Fibroblast of villous mesenchyme (primary cell): ENCODE data around the gene USP16. TPM values are rescaled to one million over a fixed set of nuclear protein-coding genes. Genes with fewer than 3 reads are reported as not detected.

Experiments
- DNase-seq: peaks from one replicate; pipeline ENCODE4 v3.0.0-alpha.2; 2010; ENCODE audit warnings: low read depth
- H3K4me3 ChIP-seq: 2 replicates; pipeline ENCODE4 v1.5.1; 2011; ENCODE audit warnings: low read depth, mild to moderate bottlenecking, low read length
- total RNA-seq: library from RNA; depleted of rRNA; stranded (reverse); fragments of >200 nt; gene quantifications from 2 replicates; pipeline ENCODE4 v1.2.3, GENCODE V29; 2012
- TF ChIP-seq, protein P1 (sequence below): IDR thresholded peaks from 2 replicates; pipeline ENCODE4 v1.5.1; 2012; ENCODE audit warnings: low read depth, mild to moderate bottlenecking, low read length; ENCODE audit not compliant: insufficient read depth

USP16 gene
- total RNA-seq, 1 donor, result 37.6 TPM

DNA sequence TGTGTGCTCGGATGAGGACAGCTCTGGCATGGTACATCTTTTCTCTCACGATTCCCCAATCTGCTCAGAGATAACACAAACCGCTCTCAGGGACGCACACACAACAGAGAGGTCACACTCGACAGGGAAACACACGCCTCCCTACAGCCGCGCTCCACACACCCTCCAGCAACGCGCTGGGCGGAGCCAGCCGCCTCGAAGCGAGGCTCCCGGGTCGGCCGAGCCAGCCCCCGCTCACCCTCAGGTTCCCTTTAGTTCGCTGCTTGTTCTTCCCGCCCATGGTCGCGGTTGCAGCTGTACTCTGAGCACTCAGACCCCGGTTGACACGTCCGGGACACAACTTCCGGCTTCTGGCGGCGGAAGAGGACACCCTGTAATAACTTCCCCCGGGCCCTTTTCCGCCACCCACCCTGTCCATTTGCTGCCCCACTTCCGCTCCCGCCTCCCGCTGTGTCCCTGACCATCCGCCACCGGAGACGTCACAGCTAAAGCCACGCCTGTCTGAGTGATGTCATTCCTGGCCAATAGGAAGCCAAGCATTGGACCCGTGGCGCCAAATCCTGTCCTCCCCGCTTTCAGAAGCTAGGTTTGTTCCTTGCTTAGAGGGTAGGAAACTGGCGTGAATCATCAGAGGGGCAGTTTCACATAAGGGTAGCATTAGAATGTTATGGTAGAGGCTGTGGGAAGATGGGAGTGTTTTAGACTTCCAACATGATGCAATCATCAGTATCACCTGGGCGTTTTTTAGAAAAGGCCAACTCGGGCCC lies 31.8 kb upstream of the USP16 start, which contains the start of gene LTN1:
LTN1 (minus strand) TSS at position 352 of the 767 bp plus-strand sequence; CDS start at position 280, 72 bp downstream.
- TF ChIP-seq, protein P1, sequence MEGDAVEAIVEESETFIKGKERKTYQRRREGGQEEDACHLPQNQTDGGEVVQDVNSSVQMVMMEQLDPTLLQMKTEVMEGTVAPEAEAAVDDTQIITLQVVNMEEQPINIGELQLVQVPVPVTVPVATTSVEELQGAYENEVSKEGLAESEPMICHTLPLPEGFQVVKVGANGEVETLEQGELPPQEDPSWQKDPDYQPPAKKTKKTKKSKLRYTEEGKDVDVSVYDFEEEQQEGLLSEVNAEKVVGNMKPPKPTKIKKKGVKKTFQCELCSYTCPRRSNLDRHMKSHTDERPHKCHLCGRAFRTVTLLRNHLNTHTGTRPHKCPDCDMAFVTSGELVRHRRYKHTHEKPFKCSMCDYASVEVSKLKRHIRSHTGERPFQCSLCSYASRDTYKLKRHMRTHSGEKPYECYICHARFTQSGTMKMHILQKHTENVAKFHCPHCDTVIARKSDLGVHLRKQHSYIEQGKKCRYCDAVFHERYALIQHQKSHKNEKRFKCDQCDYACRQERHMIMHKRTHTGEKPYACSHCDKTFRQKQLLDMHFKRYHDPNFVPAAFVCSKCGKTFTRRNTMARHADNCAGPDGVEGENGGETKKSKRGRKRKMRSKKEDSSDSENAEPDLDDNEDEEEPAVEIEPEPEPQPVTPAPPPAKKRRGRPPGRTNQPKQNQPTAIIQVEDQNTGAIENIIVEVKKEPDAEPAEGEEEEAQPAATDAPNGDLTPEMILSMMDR, result no peak
- peak; percentile 100 for DNase-seq
- peak within 1 kb of the TSS; percentile 97 for H3K4me3 ChIP-seq

DNA sequence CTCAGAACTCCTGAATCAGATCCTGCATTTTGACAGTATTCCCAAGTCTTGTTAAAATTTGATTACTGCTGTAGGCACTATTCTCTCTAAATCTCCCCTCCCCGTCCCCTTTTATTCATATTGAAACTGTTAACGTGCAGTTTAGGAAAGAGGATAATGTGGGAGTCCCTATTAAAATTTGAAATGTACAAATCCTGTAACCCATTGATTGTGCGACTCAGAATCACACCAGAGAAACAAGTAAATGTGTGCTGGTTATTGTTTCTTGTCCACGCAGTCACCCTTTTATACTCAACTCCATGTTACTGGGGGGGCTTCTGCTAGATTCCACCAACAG lies 31.2 kb upstream of the USP16 start:
- peak overlapping the region; percentile 97 for H3K4me3 ChIP-seq
- no peak for DNase-seq
- TF ChIP-seq, protein P1, result no peak

DNA sequence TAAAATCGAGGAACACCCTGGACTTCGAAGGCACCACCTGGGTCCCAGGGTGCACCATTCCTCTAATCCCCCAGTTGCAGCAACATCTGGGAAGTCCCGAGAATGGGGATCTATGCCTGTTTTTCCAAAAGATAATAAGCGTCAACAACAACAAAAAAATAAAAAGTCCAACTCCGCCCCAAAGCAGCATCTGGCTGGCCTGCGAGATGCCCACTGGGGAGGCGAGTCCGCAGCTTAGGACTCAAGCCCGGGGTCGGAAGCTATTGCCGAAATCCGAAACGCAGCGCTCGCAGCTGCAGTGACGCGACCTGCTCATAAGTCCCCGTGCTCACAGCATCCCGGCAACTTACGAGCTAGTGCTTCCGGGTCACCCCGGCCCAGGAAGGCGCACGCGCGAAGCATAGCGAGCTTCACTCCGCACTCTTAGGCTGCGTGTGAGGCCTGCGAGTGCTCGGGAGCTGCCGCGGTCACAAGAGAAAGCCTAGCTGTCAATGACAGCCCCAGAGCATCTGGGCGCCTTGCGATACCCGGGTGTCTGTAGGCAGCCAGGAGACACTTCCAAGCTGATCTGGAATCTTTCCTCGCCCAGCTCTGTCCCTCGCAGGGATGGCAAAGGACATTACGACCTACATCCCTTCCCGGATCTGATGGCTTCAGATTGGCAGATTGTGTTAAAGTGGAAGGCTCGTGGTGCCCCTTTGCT lies 21.9 kb upstream of the USP16 start:
- TF ChIP-seq, protein P1, result no peak
- peak overlapping the region; percentile 64 for H3K4me3 ChIP-seq
- DNase-seq, result peak; percentile 98

DNA sequence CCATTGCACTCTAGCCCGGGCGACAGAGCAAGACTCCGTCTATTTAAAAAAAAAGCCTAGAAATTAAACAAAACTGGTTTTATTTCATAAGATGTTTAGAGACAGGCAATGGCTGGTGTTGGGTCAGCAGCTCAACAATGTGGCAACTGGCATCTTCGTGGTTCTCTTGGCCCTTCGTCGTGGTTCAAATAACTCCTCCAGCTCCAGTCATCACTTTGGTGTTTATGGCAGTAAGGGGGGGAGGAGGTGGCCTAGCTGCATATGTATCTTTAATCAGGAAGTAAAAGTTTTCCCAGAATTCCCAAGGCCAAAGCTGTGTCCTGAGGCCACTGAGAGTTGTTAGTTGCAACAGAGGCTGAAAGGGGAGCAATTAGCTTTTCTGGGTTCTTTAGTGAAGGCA lies 18.8 kb upstream of the USP16 start:
- H3K4me3 ChIP-seq, result no peak overlapping the region
- no peak for DNase-seq
- TF ChIP-seq, protein P1, result no peak

DNA sequence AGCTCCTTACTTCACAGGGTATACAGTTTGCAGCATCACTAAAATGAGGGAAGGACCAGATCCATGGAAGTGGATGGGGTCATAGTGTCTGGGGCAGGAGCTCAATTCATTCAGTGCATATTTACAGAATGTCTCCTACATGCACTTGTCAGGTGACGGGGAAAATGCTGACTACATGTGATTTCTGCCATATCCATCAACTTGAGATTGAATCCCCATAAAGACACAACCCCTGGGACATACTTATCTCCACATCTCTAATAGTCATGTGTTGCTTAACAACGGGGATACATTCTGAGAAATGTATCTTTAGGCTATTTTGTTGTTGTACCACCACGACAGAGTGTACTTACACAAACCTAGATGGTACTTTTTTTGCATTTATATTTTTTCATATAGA lies 17.3 kb upstream of the USP16 start:
- DNase-seq, result no peak
- no peak overlapping the region for H3K4me3 ChIP-seq
- TF ChIP-seq, protein P1, result no peak

DNA sequence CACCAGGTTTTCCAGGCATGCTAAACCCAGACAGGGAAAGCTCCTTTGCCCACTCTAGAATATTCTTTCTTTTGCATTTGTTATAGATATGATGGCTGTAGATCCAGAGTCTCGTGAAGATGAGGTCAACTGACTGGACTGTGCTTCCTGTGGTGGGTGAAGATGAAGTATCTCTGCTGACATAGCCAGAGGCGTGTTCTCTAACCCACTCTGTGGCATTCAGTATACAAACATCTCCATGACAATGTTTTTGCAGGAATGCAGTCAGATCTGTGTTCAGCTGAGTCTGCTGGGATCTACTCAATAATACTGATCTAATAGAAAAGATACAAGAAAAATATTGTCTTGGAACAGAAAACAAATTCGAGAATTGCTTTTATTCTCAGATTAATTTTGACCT lies 16.7 kb upstream of the USP16 start:
- TF ChIP-seq, protein P1, result no peak
- DNase-seq, result no peak
- H3K4me3 ChIP-seq, result no peak overlapping the region
